Suprapubic skin (tissue), 4 donors: Measurements from ENCODE around the gene TXNDC15.

ENCODE experiments used
- EP300 ChIP-seq: sonication (generic); formaldehyde crosslinking; IDR thresholded peaks from one replicate; pipeline ENCODE4 v1.6.1; 2017; ENCODE audit warnings: antibody characterized with exemption
- POLR2A ChIP-seq, 2 donors: fragments of 450-650 bp; IDR thresholded peaks; one replicate each; pipeline ENCODE4 v1.6.1; 2017; ENCODE audit warnings: antibody characterized with exemption in 2 of 2, mild to moderate bottlenecking in 2 of 2, moderate library complexity in 2 of 2
- POLR2AphosphoS5 ChIP-seq, 3 donors: sonication (generic); formaldehyde crosslinking; IDR thresholded peaks; one replicate each; pipeline ENCODE4 v1.6.1; 2017; ENCODE audit warnings: antibody characterized with exemption in 3 of 3
- TF ChIP-seq, protein P1 (sequence below), 2 donors: fragments of 200-600 bp in 1 of 2; fragments of 450-650 bp in 1 of 2; sonication (generic) in 1 of 2; IDR thresholded peaks; one replicate each; pipeline ENCODE4 v1.5.1; 2016 to 2019; ENCODE audit warnings: antibody characterized with exemption in 2 of 2, mild to moderate bottlenecking in 1 of 2, moderate library complexity in 1 of 2

DNA sequence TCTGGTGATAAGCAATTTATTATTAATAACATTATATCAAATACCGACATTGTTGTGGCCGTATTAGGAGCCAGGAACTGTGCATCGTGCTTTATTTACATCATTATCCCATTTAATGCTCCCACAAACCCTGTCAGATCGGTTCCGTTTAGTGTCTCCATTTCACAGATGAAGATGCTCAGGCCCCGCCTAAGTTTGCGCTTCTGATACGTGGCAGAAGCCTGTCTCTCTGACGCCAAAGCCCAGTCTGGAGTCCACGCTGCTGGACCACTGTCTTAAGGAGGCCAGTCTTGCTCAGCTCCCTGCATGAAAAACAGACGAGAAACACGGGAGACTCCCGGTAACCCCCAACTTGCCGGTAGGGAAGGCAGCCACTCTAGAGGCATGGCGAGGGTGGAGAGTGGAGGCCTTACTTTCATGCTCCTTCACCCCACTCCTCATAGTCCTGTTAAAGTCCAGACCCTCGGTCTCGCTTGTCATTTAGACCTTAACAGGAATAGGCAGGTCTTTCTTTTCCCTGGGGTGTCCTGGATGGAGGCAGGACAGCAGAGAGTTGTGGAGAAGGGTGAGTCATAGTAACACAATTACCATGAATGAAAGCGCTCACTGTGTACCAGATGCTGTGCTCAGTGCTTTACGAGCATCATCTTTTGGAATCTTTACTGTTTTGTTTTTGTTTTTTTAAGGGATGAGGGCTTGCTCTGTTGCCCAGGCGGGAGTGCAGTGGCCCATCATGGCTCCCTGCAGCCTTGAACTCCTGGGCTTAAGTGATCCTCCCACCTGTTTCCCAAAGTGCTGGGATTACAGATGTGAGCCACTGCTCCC, 872 bp downstream of the TXNDC15 start:
- TF ChIP-seq, protein P1, sequence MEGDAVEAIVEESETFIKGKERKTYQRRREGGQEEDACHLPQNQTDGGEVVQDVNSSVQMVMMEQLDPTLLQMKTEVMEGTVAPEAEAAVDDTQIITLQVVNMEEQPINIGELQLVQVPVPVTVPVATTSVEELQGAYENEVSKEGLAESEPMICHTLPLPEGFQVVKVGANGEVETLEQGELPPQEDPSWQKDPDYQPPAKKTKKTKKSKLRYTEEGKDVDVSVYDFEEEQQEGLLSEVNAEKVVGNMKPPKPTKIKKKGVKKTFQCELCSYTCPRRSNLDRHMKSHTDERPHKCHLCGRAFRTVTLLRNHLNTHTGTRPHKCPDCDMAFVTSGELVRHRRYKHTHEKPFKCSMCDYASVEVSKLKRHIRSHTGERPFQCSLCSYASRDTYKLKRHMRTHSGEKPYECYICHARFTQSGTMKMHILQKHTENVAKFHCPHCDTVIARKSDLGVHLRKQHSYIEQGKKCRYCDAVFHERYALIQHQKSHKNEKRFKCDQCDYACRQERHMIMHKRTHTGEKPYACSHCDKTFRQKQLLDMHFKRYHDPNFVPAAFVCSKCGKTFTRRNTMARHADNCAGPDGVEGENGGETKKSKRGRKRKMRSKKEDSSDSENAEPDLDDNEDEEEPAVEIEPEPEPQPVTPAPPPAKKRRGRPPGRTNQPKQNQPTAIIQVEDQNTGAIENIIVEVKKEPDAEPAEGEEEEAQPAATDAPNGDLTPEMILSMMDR (IDR thresholded peaks at IDR 0.05), result no peak
- TF ChIP-seq POLR2A (IDR thresholded peaks at IDR 0.05) (no peak), EP300 (no peak), POLR2AphosphoS5 (IDR thresholded peaks at IDR 0.05) (no peak)
